NCI-H1092 (cell line): ENCODE data around the gene RTKN.

ENCODE experiments used
- DNase-seq: peaks from one replicate; lab custom pipeline; 2025; lab: John Stamatoyannopoulos, UW

The RTKN gene

GRCh38 chr2:74379851-74380789 lies 61.6 kb downstream of the RTKN start, which contains the start of gene DCTN1:
TSS of gene DCTN1 (minus strand) at chr2:74380311. CDS start at chr2:74380037, 274 bp downstream.
- no peak for DNase-seq

GRCh38 chr2:74378007-74378406 lies 63.7 kb downstream of the RTKN start:
- no peak for DNase-seq

- no peak for DNase-seq
These were observed 65.9 kb downstream of the RTKN start for GRCh38 chr2:74375838-74376237.
